A549 treated with Hydrocortisone at 1 μM for 4 hours (cell line): ENCODE measurements around the gene NBPF6. TPM values are rescaled to one million over a fixed set of nuclear protein-coding genes. Genes with fewer than 3 reads are reported as not detected.

Experiments used
- total RNA-seq: library from RNA; stranded (reverse); fragments of 200-300 nt; extraction: Qiagen RNA extraction; gene quantifications from 5 replicates; pipeline ENCODE4 v1.2.3, GENCODE V29; 2022

The NBPF6 gene
- not detected in 5 replicates for total RNA-seq

GRCh38 chr1:108450043-108450442 lies at the start of gene NBPF6:
Gene NBPF6 (plus strand): TSS chr1:108450343. CDS start chr1:108450602, 259 bp downstream.

Other genes starting within 250 kb of the NBPF6 start
- 20.7 to 37.8 TPM (median 29.1 TPM) in 5 replicates for gene SLC25A24, start 250.0 kb upstream of the NBPF6 start, total RNA-seq
- gene NBPF4, start 206.3 kb upstream of the NBPF6 start, total RNA-seq = 0.13 to 0.21 TPM (median 0.15 TPM) in 5 replicates
- 3.5 to 6.8 TPM (median 5.1 TPM) in 5 replicates for gene EEIG2, start 109.8 kb downstream of the NBPF6 start, total RNA-seq
- gene HENMT1, start 210.8 kb downstream of the NBPF6 start, total RNA-seq = 3.7 to 4.7 TPM (median 4.4 TPM) in 5 replicates
- gene PRPF38B, start 242.0 kb downstream of the NBPF6 start, total RNA-seq = 18.1 to 23.7 TPM (median 19.8 TPM) in 5 replicates